H9 (cell line): ENCODE data around the gene HNF1A. TPM values are rescaled to one million over a fixed set of nuclear protein-coding genes. Genes with fewer than 3 reads are reported as not detected.

Experiments
- DNase-seq: peaks from one replicate; pipeline ENCODE4 v3.0.0-alpha.2; 2017
- H2AFZ ChIP-seq: one replicate; pipeline ENCODE4 v1.6.1; 2013; ENCODE audit warnings: mild to moderate bottlenecking, low read length, control low read depth, moderate library complexity
- H2AK5ac ChIP-seq: 2 replicates; pipeline ENCODE4 v1.6.1; 2013; ENCODE audit warnings: low read length, control low read depth, mixed read lengths; ENCODE audit not compliant: insufficient read length
- H2BK120ac ChIP-seq: one replicate; pipeline ENCODE4 v1.6.1; 2013; ENCODE audit warnings: low read depth, mild to moderate bottlenecking, low read length, control low read depth, inconsistent platforms; ENCODE audit not compliant: poor library complexity, severe bottlenecking
- H2BK12ac ChIP-seq: 2 replicates; pipeline ENCODE4 v1.6.1; 2013; ENCODE audit warnings: low read length, control low read depth, mixed read lengths, low read depth; ENCODE audit not compliant: insufficient read length
- H2BK15ac ChIP-seq: 2 replicates; pipeline ENCODE4 v1.6.1; 2013; ENCODE audit warnings: low read depth, low read length, control low read depth
- H2BK20ac ChIP-seq: one replicate; pipeline ENCODE4 v1.6.1; 2013; ENCODE audit warnings: low read depth, mild to moderate bottlenecking, low read length, control low read depth, inconsistent platforms; ENCODE audit not compliant: poor library complexity, severe bottlenecking
- H2BK5ac ChIP-seq: 2 replicates; pipeline ENCODE4 v1.6.1; 2013; ENCODE audit warnings: low read length, control low read depth, mixed read lengths; ENCODE audit not compliant: insufficient read length
- H3K14ac ChIP-seq: 2 replicates; pipeline ENCODE4 v1.6.1; 2013; ENCODE audit warnings: low read length, control low read depth; ENCODE audit not compliant: insufficient read depth
- H3K18ac ChIP-seq: 2 replicates; pipeline ENCODE4 v1.6.1; 2013; ENCODE audit warnings: low read depth, mild to moderate bottlenecking, mixed read lengths, low read length, control low read depth; ENCODE audit not compliant: insufficient read length
- H3K23ac ChIP-seq: 2 replicates; pipeline ENCODE4 v1.6.1; 2013; ENCODE audit warnings: low read length, control low read depth, mixed read lengths, low read depth; ENCODE audit not compliant: insufficient read length
- H3K23me2 ChIP-seq: 2 replicates; pipeline ENCODE4 v1.6.1; 2013; ENCODE audit warnings: low read depth, mild to moderate bottlenecking, mixed read lengths, low read length, control low read depth; ENCODE audit not compliant: insufficient read length, poor library complexity, severe bottlenecking
- H3K27ac ChIP-seq: 2 replicates; pipeline ENCODE4 v1.5.1; 2013; ENCODE audit warnings: low read length, control low read depth, mixed read lengths, low read depth; ENCODE audit not compliant: insufficient read length
- H3K27me3 ChIP-seq: 2 replicates; pipeline ENCODE4 v1.6.1; 2013; ENCODE audit warnings: low read length, control low read depth, inconsistent platforms; ENCODE audit not compliant: insufficient read depth
- H3K4ac ChIP-seq: 2 replicates; pipeline ENCODE4 v1.6.1; 2013; ENCODE audit warnings: low read depth, mild to moderate bottlenecking, control low read depth, inconsistent platforms, low read length, moderate library complexity
- H3K4me1 ChIP-seq: 2 replicates; pipeline ENCODE4 v1.6.1; 2013; ENCODE audit warnings: low read length, control low read depth, inconsistent platforms; ENCODE audit not compliant: insufficient read depth
- H3K4me2 ChIP-seq: 2 replicates; pipeline ENCODE4 v1.6.1; 2013; ENCODE audit warnings: low read length, control low read depth, mixed read lengths; ENCODE audit not compliant: insufficient read length, insufficient read depth
- H3K56ac ChIP-seq: 2 replicates; pipeline ENCODE4 v1.6.1; 2013; ENCODE audit warnings: low read depth, mild to moderate bottlenecking, mixed read lengths, low read length, control low read depth; ENCODE audit not compliant: insufficient read length
- H3K79me1 ChIP-seq: 2 replicates; pipeline ENCODE4 v1.6.1; 2013; ENCODE audit warnings: low read depth, mild to moderate bottlenecking, moderate library complexity, low read length, control low read depth, inconsistent platforms; ENCODE audit not compliant: insufficient read depth, poor library complexity, severe bottlenecking
- H3K79me2 ChIP-seq: 2 replicates; pipeline ENCODE4 v1.6.1; 2013; ENCODE audit warnings: low read length, control low read depth, inconsistent platforms; ENCODE audit not compliant: insufficient read depth
- H3K9ac ChIP-seq: 2 replicates; pipeline ENCODE4 v1.6.1; 2013; ENCODE audit warnings: low read length, control low read depth, mixed read lengths; ENCODE audit not compliant: insufficient read length; ENCODE audit errors: extremely low read depth
- H3K9me3 ChIP-seq: one replicate; pipeline ENCODE4 v1.6.1; 2013; ENCODE audit warnings: low read depth, low read length, inconsistent platforms; ENCODE audit not compliant: control insufficient read depth
- H3T11ph ChIP-seq: one replicate; pipeline ENCODE4 v1.6.1; 2013; ENCODE audit warnings: mild to moderate bottlenecking, low read length, control low read depth, inconsistent platforms
- H4K20me1 ChIP-seq: one replicate; pipeline ENCODE4 v1.6.1; 2013; ENCODE audit not compliant: control insufficient read depth, insufficient read length, insufficient read depth
- H4K5ac ChIP-seq: 2 replicates; pipeline ENCODE4 v1.6.1; 2013; ENCODE audit warnings: low read depth, mild to moderate bottlenecking, mixed read lengths, low read length, control low read depth; ENCODE audit not compliant: insufficient read length
- H4K8ac ChIP-seq: replicated peaks from 2 replicates; pipeline ENCODE4 v1.6.1; 2013; ENCODE audit warnings: low read length, control low read depth, mixed read lengths, low read depth; ENCODE audit not compliant: insufficient read length
- H4K91ac ChIP-seq: 2 replicates; pipeline ENCODE4 v1.6.1; 2013; ENCODE audit warnings: low read depth, mild to moderate bottlenecking, moderate library complexity, mixed read lengths, low read length, control low read depth; ENCODE audit not compliant: insufficient read length
- H3K27ac Mint-ChIP-seq, 3 experiments: 2 replicates in 2 of 3; 3 replicates in 1 of 3; pipeline ENCODE4 v1.8.0; 2020 to 2021; ENCODE audit warnings: mixed read lengths in 3 of 3, mild to moderate bottlenecking in 1 of 3, moderate library complexity in 1 of 3
- H3K27me3 Mint-ChIP-seq: 2 replicates; pipeline ENCODE4 v1.8.0; 2021; ENCODE audit warnings: low read depth, mild to moderate bottlenecking, moderate library complexity, mixed read lengths
- H3K36me3 Mint-ChIP-seq, 3 experiments: 2 replicates in 2 of 3; 3 replicates in 1 of 3; pipeline ENCODE4 v1.8.0; 2020 to 2021; ENCODE audit warnings: low read depth in 3 of 3, mixed read lengths in 3 of 3; ENCODE audit not compliant: insufficient read depth in 1 of 3
- H3K4me1 Mint-ChIP-seq, 2 experiments: 2 replicates each; pipeline ENCODE4 v1.8.0; 2020; ENCODE audit warnings: mixed read lengths in 2 of 2
- H3K4me3 Mint-ChIP-seq, 2 experiments: 2 replicates in 1 of 2; 3 replicates in 1 of 2; pipeline ENCODE4 v1.8.0; 2020 to 2021; ENCODE audit warnings: mild to moderate bottlenecking in 2 of 2, mixed read lengths in 2 of 2, moderate library complexity in 1 of 2
- H3K9me3 Mint-ChIP-seq, 2 experiments: 2 replicates in 1 of 2; 3 replicates in 1 of 2; pipeline ENCODE4 v1.8.0; 2020; ENCODE audit warnings: mild to moderate bottlenecking in 2 of 2, mixed read lengths in 2 of 2, moderate library complexity in 1 of 2
- CTCF ChIP-seq: fragments of 200-600 bp; sonication (generic); conservative IDR thresholded peaks from 3 replicates; pipeline ENCODE4 v1.8.0; 2021; ENCODE audit warnings: antibody characterized with exemption, mild to moderate bottlenecking
- WGBS: extraction: QIAGEN DNeasy Blood & Tissue Kit; methylation state at CpG from one replicate; pipeline ENCODE4 v1.1.7; 2013; ENCODE audit warnings: missing lambda C conversion rate, low lambda C conversion rate, mixed read lengths; ENCODE audit not compliant: insufficient read length; ENCODE audit errors: extremely low coverage; 5-methylcytosine and 5-hydroxymethylcytosine counted together
- long read RNA-seq: library from polyadenylated mRNA; unstranded; transcript quantifications from one replicate; pipeline ENCODE4 v2.0.0, GENCODE V29; 2020
- total RNA-seq: library from RNA; stranded (reverse); gene quantifications from 2 replicates; pipeline ENCODE4 v1.2.1, GENCODE V29; 2021

The HNF1A gene
- not detected in 2 replicates for total RNA-seq
- long read RNA-seq, partial matches to known transcripts = 0 of 1 reads
- long read RNA-seq, other reads (novel, unspliced or antisense) = 1 of 1 reads

GRCh38 chr12:120978296-120979219 lies at the start of gene HNF1A:
TSS of gene HNF1A (plus strand) at chr12:120978543. CDS start at chr12:120978769, 226 bp downstream.
- H3K27ac Mint-ChIP-seq = peak within 1 kb of the TSS in 1 of 3 experiments; percentile 59; a peak in 2 of 7 replicates
- no peak within 1 kb of the TSS for H2BK120ac ChIP-seq

More at GRCh38 chr12:120978296-120979219, at the start of gene HNF1A:
- H3K18ac ChIP-seq = peak within 1 kb of the TSS; percentile 29
- H4K8ac ChIP-seq = no peak within 1 kb of the TSS
- peaks cover 5 to 19% of the 10 kb centered on the region in 2 experiments; a peak in 3 of 4 replicates for H3K4me1 Mint-ChIP-seq
- no peak within 1 kb of the TSS for H3K27ac ChIP-seq
- H3K79me1 ChIP-seq = no peaks in the 10 kb centered on the region
- no peak within 1 kb of the TSS for H2BK12ac ChIP-seq
- WGBS = no CpG with 5 or more reads among the region's 40 CpGs
- no peak within 1 kb of the TSS for H4K5ac ChIP-seq
- H3K4ac ChIP-seq = no peak within 1 kb of the TSS
- DNase-seq = no peak
- H2BK20ac ChIP-seq = no peak within 1 kb of the TSS
- H3K23ac ChIP-seq = no peak within 1 kb of the TSS
- H2BK15ac ChIP-seq = no peak within 1 kb of the TSS
- H3T11ph ChIP-seq = no peak within 1 kb of the TSS
- no peaks in the 10 kb centered on the region for H4K20me1 ChIP-seq
- no peak within 1 kb of the TSS for H2BK5ac ChIP-seq
- no peaks in the 10 kb centered on the region for H3K79me2 ChIP-seq
- H3K14ac ChIP-seq = peak within 1 kb of the TSS; percentile 40; the same call in 1 of the 2 replicates
- H3K9me3 ChIP-seq = no peaks in the 10 kb centered on the region
- no peaks in the 10 kb centered on the region; the same call in 1 of the 2 replicates for H3K27me3 Mint-ChIP-seq
- peaks cover 0 to 4% of the 10 kb centered on the region in 2 experiments; a peak in 1 of 5 replicates for H3K9me3 Mint-ChIP-seq
- H4K91ac ChIP-seq = peak within 1 kb of the TSS; percentile 4
- no peak within 1 kb of the TSS for H2AK5ac ChIP-seq
- no peak within 1 kb of the TSS for H3K56ac ChIP-seq
- H3K23me2 ChIP-seq = no peaks in the 10 kb centered on the region
- no peaks in the 10 kb centered on the region for H3K36me3 Mint-ChIP-seq
- H3K9ac ChIP-seq = no peak within 1 kb of the TSS
- no peak for TF ChIP-seq CTCF
- H2AFZ ChIP-seq = no peak within 1 kb of the TSS
- no peak within 1 kb of the TSS for H3K4me3 Mint-ChIP-seq
- H3K4me2 ChIP-seq = no peak within 1 kb of the TSS
- no peaks in the 10 kb centered on the region for H3K27me3 ChIP-seq
- no peaks in the 10 kb centered on the region for H3K4me1 ChIP-seq
